Measurements from ENCODE around the gene STK16. TPM values are rescaled to one million over a fixed set of nuclear protein-coding genes. Genes with fewer than 3 reads are reported as not detected.

STK16 gene
- total and polyA plus RNA-seq, 2 experiments from 2014 or later = 7.7 to 35.6 TPM

- H3K9me3 ChIP-seq (ENCODE audit: low read depth) = no peaks in the 10 kb centered on the region
- no peaks in the 10 kb centered on the region for H3K36me3 ChIP-seq (replicated peaks; ENCODE audit: insufficient read depth, low read depth)
- H3K79me2 ChIP-seq = peaks cover under 1% of the 10 kb centered on the region
- no peak overlapping the region for H3K4me3 ChIP-seq
- no peaks in the 10 kb centered on the region for H4K20me1 ChIP-seq (ENCODE audit: insufficient read depth, poor library complexity, severe bottlenecking)
- WGBS (ENCODE audit: low lambda C conversion rate, missing lambda C conversion rate) = 8% methylated on average over 8 of the region's 9 CpGs
- peak overlapping the region; percentile 13 for H2AFZ ChIP-seq
- no peak for TF ChIP-seq EZH2phosphoT487 (IDR thresholded peaks at IDR 0.05; ENCODE audit: low read depth, severe bottlenecking, unreplicated experiment)
- no peak for TF ChIP-seq CTCF (IDR thresholded peaks at IDR 0.05; ENCODE audit: poor library complexity)
- no peak for TF ChIP-seq EZH2 (IDR thresholded peaks at IDR 0.05; ENCODE audit: borderline replicate concordance)
- H3K27me3 ChIP-seq = peaks cover 45% of the 10 kb centered on the region
- no peak overlapping the region for H3K27ac ChIP-seq
- DNase-seq (ENCODE audit: low spot score) = no peak
- H3K9me2 ChIP-seq (replicated peaks; ENCODE audit: insufficient read depth) = no peaks in the 10 kb centered on the region
- peaks cover 49% of the 10 kb centered on the region for H3K4me1 ChIP-seq (ENCODE audit: insufficient read depth)
- H3K4me2 ChIP-seq = peak overlapping the region; percentile 98
These were observed 7.3 kb downstream of the STK16 start for GRCh38 chr2:219252570-219252899.

GRCh38 chr2:219252900-219253752 lies 7.8 kb downstream of the STK16 start, which contains the start of gene TUBA4B:
Gene TUBA4B (plus strand): TSS chr2:219253243. CDS start chr2:219253408, 165 bp downstream.
- Histone ChIP-seq H3K27me3 (peaks cover 45% of the 10 kb centered on the region), H4K20me1 (ENCODE audit: insufficient read depth, poor library complexity, severe bottlenecking) (no peaks in the 10 kb centered on the region), H3K27ac (no peak within 1 kb of the TSS), H2AFZ (peak within 1 kb of the TSS; percentile 57), H3K9me2 (replicated peaks; ENCODE audit: insufficient read depth) (no peaks in the 10 kb centered on the region), H3K4me1 (ENCODE audit: insufficient read depth) (peaks cover 49% of the 10 kb centered on the region), H3K79me2 (no peaks in the 10 kb centered on the region), H3K36me3 (replicated peaks; ENCODE audit: insufficient read depth, low read depth) (no peaks in the 10 kb centered on the region), H3K4me2 (peak within 1 kb of the TSS; percentile 98), H3K4me3 (peak within 1 kb of the TSS; percentile 37), H3K9me3 (ENCODE audit: low read depth) (no peaks in the 10 kb centered on the region)
- WGBS (ENCODE audit: low lambda C conversion rate, missing lambda C conversion rate) = 3% methylated on average over 44 of the region's 49 CpGs
- DNase-seq (ENCODE audit: low spot score) = peak; percentile 29
- TF ChIP-seq CTCF (IDR thresholded peaks at IDR 0.05; ENCODE audit: poor library complexity) = no peak
- TF ChIP-seq EZH2 (IDR thresholded peaks at IDR 0.05; ENCODE audit: borderline replicate concordance) = peak; percentile 93
- TF ChIP-seq EZH2phosphoT487 (IDR thresholded peaks at IDR 0.05; ENCODE audit: low read depth, severe bottlenecking, unreplicated experiment) = no peak

- 2% methylated on average over 65 of the region's 76 CpGs for WGBS (ENCODE audit: low lambda C conversion rate, missing lambda C conversion rate)
- DNase-seq (ENCODE audit: low spot score) = peak; percentile 89
- no peak within 1 kb of the TSS for H3K27ac ChIP-seq
- no peaks in the 10 kb centered on the region for H3K9me3 ChIP-seq (ENCODE audit: low read depth)
- H3K4me3 ChIP-seq = peak within 1 kb of the TSS; percentile 37
- no peaks in the 10 kb centered on the region for H3K9me2 ChIP-seq (replicated peaks; ENCODE audit: insufficient read depth)
- TF ChIP-seq EZH2 (IDR thresholded peaks at IDR 0.05; ENCODE audit: borderline replicate concordance) (peak; percentile 75), CTCF (IDR thresholded peaks at IDR 0.05; ENCODE audit: poor library complexity) (no peak), EZH2phosphoT487 (IDR thresholded peaks at IDR 0.05; ENCODE audit: low read depth, severe bottlenecking, unreplicated experiment) (peak; percentile 67)
- peaks cover 40% of the 10 kb centered on the region for H3K4me1 ChIP-seq (ENCODE audit: insufficient read depth)
- H3K36me3 ChIP-seq (replicated peaks; ENCODE audit: insufficient read depth, low read depth) = no peaks in the 10 kb centered on the region
- H3K79me2 ChIP-seq = no peaks in the 10 kb centered on the region
- peak within 1 kb of the TSS; percentile 98 for H3K4me2 ChIP-seq
- no peaks in the 10 kb centered on the region for H4K20me1 ChIP-seq (ENCODE audit: insufficient read depth, poor library complexity, severe bottlenecking)
- peak within 1 kb of the TSS; percentile 57 for H2AFZ ChIP-seq
- peaks cover 45% of the 10 kb centered on the region for H3K27me3 ChIP-seq
These were observed 8.7 kb downstream of the STK16 start, which contains the start of gene TUBA4A for GRCh38 chr2:219253753-219254589. Gene TUBA4A (minus strand): TSS chr2:219253918. CDS start chr2:219253858, 60 bp downstream.

Measured in hepatocyte (in vitro differentiated cells).